SKM-1 treated with dmso at 0.1 percent for 144 hours (cell line): ENCODE results near the gene MRM3.
"Not testable (repeated sequence)": the region's sequence is repeated elsewhere in the genome, so short reads cannot be mapped to it uniquely, and the experiment has no call there.

ENCODE experiments used
- DNase-seq: peaks from one replicate; lab custom pipeline; 2025; ENCODE audit not compliant: unreplicated experiment; lab: John Stamatoyannopoulos, UW

MRM3 gene

DNA sequence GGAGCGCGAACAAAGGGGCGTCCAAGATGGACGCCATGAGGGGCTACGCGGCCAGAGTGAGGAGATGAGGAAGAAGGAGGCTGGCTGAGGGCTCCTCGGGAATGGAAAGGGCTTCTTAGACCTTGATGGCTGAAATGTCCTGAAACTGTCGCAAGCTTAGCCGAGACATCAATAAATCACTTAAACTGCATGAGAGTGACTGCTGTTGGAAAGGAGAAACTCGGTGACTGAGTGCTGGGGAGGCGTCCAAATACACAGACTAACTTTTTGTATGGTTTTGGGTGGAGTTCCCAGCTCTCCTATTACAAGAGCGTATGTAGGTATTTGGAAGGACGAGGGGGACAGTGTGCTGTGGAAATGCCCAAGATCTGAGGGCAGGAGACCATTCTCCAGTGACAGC lies 28.7 kb upstream of the MRM3 start:
- no peak for DNase-seq

DNA sequence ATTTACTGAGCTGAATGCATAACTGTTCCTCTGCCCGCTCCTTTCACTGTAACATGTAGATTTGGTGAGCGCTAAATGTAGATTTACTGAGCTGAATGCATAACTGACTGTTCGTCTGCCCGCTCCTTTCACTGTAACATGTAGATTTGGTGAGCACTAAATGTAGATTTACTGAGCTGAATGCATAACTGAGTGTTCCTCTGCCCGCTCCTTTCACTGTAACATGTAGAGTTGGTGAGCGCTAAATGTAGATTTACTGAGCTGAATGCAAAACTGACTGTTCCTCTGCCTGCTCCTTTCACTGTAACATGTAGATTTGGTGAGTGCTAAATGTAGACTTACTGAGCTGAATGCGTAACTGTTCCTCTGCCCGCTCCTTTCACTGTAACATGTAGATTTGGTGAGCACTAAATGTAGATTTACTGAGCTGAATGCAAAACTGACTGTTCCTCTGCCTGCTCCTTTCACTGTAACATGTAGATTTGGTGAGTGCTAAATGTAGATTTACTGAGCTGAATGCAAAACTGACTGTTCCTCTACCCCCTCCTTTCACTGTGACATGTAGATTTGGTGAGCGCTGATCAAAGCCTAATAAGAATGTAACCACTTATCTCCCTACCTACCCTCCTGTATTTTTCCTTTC lies 26.7 kb upstream of the MRM3 start:
- not testable (repeated sequence) for DNase-seq

DNA sequence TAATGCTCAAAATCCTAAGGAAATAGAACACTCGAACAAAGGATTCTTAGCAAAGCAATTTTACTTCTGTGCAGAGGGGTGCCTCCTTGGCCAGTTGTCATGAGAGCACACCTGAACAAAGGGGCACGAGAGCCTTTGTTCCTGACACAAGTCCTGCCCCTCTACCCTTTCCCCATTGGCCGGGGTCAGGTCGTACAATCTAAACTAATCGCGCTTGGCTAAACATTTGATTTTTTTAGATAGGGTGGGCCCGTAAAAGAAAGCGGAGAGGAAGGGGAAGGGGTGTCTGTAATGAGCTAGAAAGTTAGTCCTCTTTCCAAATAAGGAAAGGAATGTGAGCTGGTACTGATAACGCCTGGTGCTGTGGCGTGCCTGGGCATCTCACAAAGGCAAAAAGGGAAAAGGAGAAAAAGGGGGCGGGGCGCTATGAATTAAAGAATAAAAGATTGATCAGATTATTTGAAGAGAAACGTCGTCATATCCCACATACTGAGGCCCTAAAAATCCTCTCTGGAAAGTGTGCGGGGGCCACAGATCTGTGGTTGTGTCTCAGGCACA lies 26.1 kb upstream of the MRM3 start:
- not testable (repeated sequence) for DNase-seq

DNA sequence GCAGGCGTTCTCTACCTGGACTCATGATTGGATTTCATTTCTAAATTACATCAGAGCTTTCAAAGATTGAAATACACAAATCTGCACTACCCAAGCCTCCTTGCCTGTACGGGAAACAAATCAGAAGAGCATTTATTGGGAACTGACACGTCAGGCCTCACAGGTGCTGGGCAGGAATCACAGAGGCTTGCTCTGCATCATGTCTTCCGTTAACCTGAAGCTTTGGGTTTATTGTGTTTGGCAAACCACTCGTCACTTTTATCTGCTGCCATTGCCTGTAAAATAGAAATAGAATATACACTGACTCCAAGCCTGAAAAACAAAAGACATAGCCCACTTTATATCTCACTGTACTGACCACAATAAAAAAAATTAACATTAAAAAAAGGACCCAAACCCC lies 22.2 kb upstream of the MRM3 start:
- no peak for DNase-seq

DNA sequence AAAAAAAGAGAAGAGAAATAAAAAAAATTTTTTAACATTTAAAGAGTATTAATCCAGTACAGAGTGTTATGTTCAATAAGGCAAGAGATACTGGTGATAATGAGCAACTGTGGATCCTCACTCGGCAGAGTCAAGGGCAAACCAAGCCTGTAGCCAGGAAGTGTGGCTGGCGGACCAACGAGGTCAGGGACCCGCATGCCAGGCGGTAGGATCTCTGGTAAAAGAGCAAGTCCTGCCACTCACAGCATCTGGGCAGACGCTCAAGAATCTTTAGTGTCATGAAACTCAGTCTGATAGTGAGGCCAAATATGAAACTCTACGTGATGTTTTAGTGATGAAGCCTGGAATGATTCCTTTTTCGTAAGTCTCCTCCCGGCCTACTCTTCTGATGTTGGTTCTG lies 21.8 kb upstream of the MRM3 start:
- no peak for DNase-seq

DNA sequence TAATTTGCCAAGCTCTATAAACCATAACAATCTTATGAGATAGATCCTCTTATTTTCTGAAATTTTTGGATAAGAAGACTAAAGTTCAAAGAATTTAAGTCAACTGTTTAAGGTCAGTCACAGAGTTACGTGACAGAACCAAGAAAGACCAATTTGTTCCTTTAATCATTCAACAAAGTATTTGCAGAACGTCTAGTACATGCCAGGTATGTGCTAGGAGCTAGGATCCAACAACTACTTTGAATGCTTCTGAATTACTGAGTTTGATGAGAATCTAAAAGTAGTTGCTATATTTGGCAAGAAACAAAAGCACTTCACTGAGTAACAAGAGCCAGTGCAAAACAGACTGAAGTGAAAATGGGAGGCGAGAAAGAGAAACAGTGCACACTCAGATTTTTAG lies 15.1 kb upstream of the MRM3 start:
- DNase-seq: no peak

DNA sequence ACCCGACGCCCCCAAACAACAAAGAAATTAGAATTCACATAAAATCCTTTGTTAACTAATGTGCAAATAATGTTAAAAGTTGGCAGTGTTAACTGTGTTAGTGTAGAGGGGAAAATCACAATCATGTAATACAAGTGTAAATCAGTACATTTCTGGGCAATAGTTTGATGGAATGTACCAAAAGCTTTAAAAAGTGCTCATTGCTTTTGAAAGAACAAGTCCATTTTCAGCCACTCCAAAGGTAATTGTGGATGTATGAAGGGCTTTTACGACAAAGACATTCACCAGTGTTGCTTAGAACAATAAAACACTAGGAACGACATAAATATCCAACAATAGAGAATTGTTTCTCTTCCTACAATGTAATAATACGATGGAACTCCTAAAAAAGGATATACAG lies 9.1 kb upstream of the MRM3 start:
- no peak for DNase-seq

DNA sequence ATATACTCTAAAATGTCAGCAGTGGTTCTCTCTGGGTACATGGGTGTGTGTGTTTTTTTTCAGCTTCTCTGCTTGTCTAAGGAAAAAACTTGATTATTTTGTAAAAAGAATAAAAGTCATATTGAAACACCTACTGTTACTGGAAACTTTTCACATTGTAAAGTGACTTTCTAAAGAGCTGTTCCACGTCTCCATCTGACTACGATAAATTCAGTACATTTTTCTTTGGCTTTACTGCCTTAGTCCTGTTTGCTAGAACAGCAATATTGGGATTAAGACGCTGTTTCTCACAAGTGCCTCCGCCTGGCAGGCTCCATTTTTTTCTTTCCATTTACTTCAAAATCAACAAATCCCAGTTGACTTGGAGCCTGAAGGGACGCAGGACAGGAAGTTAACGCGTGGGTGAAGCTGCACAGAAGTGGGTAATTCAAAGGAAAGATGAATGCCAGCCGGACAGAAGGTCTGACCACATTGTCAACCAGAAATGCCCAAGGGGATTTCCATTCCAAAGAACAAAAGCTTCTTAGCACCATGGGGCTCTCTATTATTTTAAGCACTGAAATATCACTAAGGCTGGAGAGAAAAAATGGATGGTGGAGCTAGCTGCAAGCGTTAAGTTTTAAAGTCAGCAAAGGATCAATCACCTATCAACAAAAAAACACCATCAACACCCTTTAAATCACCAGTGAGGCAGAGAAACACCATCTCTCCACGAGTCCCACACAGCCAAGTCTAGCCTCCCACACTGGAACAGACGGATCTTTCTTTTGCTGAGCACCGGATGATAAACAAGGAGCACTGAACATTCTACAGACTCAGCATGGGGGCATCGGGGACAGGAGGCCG lies 8.5 kb upstream of the MRM3 start:
- DNase-seq: no peak

DNA sequence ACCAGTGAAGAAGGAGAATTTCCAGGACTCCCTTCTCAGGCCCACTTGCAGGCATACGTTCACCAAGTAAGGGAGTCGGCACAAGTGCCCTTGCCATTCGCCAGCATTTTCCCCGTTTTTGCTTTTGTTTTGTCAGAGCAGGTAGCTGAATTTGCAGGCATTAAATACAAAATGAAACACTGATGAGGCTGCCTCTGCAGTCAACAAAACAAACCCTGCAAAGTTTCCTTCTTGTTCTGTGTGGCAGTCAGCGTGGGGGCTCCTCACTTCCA lies 7.9 kb upstream of the MRM3 start:
- DNase-seq: no peak

DNA sequence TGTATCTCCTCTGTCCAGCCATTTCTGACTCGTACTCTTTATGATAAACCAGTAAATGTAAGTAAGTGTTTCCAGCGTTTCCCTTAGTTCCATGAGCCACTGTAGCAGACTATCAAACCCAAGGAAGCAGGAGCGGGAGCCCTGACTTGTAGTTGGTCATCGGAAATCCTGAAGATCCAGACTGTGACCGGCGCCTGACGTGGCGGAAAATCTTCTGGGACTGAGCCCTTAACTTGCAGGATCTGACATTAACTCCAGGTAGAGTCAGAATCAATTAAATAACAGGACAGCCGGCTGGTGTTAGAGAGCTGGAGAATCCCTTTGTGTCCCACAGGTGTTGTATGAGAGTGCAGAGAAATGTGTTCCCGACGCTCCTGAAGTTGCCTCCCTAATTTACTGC lies 4.1 kb upstream of the MRM3 start:
- no peak for DNase-seq

DNA sequence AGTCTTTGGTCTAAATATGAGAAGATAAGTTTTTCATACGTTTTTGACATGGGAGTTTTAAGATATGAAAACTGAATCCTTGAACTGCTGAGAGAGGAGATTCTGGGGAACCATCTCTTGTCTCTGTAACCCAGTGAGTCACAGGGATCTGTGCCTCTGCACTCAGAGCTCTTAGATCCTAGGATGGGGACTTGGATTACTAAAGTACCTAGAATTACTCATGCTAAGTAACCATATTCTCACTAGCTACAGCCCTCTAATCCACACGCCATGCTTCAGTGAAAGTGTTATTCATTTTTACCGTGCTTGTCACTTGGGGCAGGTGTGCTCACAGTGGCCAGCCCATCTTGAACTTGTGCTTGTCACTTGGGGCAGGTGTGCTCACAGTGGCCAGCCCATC lies 2.0 kb downstream of the MRM3 start:
- DNase-seq: no peak

DNA sequence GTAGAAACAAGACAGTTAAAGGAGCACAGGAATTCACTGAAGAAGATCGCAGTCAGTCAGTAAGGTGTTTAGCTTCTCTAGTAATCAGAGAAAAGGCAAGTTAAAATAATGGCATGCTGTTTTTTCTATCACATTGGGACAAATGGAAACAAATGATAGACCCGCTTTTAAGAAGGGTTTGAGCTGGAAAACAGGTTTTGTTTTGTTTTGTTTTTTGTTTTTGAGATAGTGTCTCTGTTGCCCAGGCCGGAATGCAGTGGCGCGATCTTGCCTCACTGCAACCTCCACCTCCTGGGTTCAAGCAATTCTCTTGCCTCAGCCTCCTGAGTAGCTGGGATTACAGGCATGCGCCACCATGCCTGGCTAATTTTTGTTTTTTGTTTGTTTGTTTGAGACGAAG lies 3.7 kb downstream of the MRM3 start:
- not testable (repeated sequence) for DNase-seq

DNA sequence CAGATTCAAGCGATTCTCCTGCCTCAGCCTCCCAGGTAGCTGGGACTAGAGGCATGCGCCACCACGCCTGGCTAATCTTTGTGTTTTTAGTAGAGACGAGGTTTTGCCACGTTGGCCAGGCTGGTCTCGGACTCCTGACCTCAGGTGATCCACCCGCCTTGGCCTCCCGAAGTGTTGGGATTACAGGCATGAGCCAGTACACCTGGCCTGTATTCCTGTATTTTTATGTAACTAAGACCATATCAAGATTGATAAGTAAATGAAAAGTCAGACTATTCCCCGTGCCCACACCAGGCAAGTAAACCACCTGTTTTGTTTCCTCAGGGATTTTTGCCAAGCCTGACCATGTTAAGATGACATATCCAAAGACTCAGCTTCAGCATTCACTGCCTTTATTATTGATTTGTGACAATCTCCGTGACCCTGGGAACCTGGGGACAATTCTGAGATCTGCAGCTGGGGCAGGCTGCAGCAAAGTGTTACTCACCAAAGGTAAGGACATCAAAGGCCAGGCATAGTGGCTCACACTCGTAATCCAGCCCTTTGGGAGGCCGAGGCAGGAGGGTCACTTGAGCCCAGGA lies 5.6 kb downstream of the MRM3 start:
- DNase-seq: no peak

DNA sequence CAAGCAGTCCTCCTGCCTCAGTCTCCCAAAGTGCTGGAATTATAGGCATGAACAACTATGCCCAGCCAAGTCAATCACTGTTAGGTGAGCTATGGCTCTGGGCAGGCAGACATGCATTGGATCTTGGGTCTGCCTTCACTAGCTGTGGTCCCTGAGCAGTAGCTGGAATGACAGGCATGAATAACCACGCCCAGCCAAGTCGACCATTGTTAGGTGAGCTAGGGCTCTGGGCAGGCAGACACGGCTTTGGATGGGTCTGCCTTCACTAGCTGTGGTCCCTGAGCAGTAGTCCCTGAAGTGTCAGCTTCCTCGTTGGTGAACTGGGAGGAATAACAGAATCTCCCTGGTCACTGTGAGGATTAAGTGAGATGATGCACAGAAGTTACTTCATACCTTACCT lies 6.4 kb downstream of the MRM3 start:
- DNase-seq: no peak

DNA sequence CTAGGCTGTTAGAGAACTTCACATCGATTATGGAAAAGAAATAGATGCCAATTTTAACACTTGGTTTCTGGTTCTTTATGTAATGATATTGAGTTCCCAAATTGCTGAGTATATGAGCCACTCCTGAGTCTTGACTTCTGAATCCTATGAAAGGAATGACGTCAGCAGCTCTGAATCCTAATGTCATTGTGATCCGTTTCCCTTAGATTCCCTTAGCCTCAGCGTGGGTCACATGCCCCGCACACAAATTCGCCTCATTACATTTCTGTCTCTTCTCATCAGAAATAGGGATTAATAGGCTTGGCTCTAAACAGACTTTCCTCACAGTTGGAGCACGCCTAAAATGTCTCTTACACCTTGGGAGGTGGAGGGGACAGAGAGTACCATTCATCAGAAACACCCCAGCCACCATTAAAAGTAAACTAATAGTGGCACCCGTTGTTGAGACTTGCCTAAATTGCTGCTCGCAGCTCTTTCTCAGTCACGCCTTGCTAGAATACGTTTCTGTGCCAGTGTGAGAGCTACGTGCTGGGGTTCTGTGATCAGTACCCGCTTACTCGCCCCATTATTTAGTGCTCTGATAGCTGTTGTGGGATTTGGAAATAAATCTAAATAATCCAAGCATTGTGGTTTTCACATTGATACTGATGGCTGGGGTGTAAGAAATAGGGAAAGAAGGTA lies 7.1 kb downstream of the MRM3 start:
- DNase-seq: no peak

DNA sequence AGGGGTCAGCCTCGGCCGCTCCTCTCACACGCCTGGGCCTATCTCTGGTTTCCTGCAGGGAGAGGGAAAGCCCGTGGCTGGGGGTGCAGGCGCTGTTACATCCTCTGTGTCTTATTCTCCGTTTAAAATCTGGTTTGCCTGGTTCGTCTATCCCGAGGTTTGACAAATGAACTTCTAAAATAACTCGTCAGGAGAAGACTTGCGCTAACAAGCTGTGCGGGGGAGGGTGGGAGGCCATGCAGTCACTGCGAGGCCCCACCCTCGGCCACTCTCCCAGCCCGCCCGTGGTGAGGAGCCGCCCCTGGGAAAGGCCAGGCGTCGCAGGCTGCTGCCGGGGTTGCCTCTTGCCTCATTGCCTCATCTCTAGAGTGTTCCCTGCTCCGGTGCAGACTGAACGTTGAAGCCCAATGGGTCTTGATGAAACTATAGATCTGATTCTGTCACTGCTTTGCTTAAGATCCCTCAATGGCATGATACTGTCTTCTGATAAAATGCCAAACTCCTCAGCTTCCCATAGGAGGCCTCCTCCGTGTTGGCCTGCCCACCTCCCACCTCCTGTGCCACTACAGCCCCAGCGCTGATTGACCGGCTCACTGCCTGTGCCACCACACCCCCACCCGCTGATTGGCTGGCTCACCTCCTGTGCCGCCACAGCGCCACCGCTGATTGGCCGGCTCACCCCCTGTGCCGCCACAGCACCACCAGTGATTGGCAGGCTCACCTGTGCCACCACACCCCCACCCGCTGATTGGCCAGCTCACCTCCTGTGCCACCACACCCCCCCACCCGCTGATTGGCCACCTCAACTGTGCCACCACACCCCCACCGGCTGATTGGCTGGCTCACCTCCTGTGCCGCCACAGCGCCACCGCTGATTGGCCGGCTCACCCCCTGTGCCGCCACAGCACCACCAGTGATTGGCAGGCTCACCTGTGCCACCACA lies 8.0 kb downstream of the MRM3 start:
- DNase-seq: not testable (repeated sequence)

DNA sequence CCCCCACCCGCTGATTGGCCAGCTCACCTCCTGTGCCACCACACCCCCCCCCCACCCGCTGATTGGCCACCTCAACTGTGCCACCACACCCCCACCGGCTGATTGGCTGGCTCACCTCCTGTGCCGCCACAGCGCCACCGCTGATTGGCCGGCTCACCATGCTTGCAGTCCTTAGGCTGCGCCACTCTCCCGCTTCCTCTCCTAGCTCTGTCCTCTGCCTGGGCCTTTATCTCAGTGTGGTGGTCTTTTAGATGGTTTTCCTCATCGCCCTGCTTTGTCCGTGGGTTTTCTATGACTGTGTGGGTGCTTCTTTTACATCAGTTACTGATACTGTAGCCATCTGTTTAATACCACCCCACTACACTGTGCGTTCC lies 8.7 kb downstream of the MRM3 start:
- DNase-seq: not testable (repeated sequence)

DNA sequence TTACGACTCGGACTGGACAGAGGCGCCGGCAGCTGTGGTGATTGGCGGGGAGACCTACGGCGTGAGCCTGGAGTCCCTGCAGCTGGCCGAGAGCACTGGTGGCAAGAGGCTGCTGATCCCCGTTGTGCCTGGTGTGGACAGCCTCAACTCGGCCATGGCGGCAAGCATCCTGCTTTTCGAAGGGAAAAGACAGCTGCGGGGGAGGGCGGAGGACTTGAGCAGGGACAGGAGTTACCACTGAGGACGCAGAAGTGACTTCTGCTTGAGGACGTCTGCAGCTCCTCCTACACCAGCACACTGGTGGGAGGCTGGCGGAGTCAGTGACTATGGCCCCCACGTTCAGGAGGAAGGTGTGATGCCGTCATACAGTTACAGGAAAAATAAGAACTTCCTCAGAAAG lies 9.7 kb downstream of the MRM3 start:
- DNase-seq: no peak

DNA sequence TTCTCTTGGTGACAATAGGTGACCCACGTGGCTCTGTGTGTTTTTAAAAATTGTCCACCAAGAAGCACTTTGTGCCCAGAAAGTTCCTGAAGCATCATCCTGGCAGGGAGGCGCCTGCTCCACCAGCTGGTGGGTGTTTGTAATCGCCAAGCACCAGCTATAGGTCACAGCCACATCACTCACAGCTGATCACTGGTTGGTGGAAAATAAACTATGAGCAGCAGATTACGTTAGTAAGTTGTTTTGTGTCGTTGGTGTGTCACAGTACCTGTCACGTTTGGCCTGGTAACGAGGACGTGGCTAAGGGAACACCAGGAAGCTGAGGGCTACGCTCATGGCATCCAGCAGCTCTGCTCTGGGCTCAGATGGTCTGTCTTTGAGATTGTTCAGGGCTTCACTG lies 10.1 kb downstream of the MRM3 start:
- no peak for DNase-seq

DNA sequence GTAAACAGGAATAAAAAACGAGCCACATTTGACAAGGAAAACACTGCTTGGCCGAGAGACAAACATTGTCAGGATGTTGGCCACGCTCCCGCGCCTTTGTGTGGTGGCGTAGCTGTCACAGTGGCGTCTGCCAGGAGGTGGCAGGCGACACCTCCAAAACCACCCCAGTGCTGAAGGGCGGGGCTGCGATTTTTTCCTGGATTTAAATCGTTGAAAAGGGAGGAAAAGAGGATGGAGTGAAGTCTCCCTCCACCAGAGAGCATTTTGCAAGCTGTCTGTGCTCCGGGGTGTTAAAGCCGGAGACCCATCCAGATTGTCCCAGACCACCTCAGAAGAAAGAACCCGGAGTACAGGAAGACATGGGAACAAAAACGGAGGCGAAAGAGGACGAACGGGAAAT lies 12.7 kb downstream of the MRM3 start:
- no peak for DNase-seq

DNA sequence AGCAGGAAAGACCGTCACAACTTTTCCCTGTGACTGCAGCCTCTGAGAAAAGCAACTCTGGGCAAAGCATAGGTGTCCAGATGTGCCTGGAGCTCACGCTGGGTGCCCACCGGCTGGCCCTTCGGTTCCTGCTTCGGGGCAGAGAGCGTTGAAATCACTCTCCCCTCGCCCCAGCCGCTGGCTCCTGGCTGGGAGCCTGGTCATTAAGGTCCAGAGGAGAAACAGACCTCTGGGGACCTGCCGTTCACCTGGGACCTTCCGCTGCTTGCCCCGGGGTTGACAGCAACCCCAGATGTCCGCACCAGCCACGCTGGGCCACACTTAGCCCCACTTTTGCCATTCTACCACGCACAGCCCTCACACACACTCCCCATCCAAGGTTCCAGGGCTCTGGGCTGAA lies 13.1 kb downstream of the MRM3 start:
- DNase-seq: no peak
